ENCODE data around the gene RNLS. TPM values are rescaled to one million over a fixed set of nuclear protein-coding genes. Genes with fewer than 3 reads are reported as not detected.

Gene RNLS
- total RNA-seq, 1 experiment from 2014 or later: 8.7 TPM

DNA sequence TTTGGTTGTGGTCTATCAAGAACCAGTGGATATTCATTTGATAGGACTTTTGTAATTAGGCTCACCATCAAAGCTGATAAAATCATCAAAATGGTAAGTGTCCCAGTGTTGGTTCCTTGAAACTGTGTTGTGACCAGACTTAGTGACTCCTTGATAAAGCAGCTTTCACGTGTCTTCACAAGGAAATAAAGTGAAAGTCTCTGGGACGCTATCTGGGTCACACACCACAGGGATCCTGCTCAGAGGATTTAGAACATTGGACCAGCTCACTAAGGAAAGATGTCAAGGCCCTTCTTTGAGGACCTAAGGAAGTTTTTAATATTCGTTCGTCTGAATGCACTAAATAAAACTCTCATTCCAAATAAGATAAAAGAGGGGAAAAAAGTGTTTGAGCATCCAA lies 193.1 kb downstream of the RNLS start:
- Mint-ChIP-seq H3K9me3 (peaks cover 7% of the 10 kb centered on the region), H3K4me1 (peaks cover 6% of the 10 kb centered on the region), H3K4me3 (no peak overlapping the region), H3K36me3 (peaks cover 9% of the 10 kb centered on the region), H3K27me3 (ENCODE audit: low read depth) (no peaks in the 10 kb centered on the region), H3K27ac (no peak overlapping the region)
- ATAC-seq: no peak
- POLR2A ChIA-PET: interaction anchor here (0.6 kb wide), 1 partner anchor 187 kb away, joined by 3 read pairs; no protein-coding TSS in a partner anchor
- CTCF ChIA-PET: interaction anchor here (0.8 to 2.3 kb wide), 16 partner anchors 11 to 572 kb away, joined by 3 to 10 read pairs (median 4); partner anchors contain the start of genes ATAD1 and RNLS
- no peak for DNase-seq (ENCODE audit: low spot score)
- no peak for TF ChIP-seq SOX15 (CRISPR knock-in tag; IDR thresholded peaks at IDR 0.05)
- TF ChIP-seq, protein P1, sequence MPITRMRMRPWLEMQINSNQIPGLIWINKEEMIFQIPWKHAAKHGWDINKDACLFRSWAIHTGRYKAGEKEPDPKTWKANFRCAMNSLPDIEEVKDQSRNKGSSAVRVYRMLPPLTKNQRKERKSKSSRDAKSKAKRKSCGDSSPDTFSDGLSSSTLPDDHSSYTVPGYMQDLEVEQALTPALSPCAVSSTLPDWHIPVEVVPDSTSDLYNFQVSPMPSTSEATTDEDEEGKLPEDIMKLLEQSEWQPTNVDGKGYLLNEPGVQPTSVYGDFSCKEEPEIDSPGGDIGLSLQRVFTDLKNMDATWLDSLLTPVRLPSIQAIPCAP (CRISPR knock-in tag; IDR thresholded peaks at IDR 0.05): no peak
- TF ChIP-seq, protein P2, sequence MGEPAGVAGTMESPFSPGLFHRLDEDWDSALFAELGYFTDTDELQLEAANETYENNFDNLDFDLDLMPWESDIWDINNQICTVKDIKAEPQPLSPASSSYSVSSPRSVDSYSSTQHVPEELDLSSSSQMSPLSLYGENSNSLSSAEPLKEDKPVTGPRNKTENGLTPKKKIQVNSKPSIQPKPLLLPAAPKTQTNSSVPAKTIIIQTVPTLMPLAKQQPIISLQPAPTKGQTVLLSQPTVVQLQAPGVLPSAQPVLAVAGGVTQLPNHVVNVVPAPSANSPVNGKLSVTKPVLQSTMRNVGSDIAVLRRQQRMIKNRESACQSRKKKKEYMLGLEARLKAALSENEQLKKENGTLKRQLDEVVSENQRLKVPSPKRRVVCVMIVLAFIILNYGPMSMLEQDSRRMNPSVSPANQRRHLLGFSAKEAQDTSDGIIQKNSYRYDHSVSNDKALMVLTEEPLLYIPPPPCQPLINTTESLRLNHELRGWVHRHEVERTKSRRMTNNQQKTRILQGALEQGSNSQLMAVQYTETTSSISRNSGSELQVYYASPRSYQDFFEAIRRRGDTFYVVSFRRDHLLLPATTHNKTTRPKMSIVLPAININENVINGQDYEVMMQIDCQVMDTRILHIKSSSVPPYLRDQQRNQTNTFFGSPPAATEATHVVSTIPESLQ (CRISPR knock-in tag; IDR thresholded peaks at IDR 0.05): no peak
- no peak for TF ChIP-seq GABPB1 (CRISPR knock-in tag; IDR thresholded peaks at IDR 0.05)
- TF ChIP-seq, protein P3, sequence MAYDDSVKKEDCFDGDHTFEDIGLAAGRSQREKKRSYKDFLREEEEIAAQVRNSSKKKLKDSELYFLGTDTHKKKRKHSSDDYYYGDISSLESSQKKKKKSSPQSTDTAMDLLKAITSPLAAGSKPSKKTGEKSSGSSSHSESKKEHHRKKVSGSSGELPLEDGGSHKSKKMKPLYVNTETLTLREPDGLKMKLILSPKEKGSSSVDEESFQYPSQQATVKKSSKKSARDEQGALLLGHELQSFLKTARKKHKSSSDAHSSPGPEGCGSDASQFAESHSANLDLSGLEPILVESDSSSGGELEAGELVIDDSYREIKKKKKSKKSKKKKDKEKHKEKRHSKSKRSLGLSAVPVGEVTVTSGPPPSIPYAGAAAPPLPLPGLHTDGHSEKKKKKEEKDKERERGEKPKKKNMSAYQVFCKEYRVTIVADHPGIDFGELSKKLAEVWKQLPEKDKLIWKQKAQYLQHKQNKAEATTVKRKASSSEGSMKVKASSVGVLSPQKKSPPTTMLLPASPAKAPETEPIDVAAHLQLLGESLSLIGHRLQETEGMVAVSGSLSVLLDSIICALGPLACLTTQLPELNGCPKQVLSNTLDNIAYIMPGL (CRISPR knock-in tag; IDR thresholded peaks at IDR 0.05): no peak
- no peak for TF ChIP-seq ZBTB21 (CRISPR knock-in tag; IDR thresholded peaks at IDR 0.05; ENCODE audit: borderline replicate concordance)
- TF ChIP-seq IRF2 (CRISPR knock-in tag; IDR thresholded peaks at IDR 0.05; ENCODE audit: borderline replicate concordance, low read depth): no peak

DNA sequence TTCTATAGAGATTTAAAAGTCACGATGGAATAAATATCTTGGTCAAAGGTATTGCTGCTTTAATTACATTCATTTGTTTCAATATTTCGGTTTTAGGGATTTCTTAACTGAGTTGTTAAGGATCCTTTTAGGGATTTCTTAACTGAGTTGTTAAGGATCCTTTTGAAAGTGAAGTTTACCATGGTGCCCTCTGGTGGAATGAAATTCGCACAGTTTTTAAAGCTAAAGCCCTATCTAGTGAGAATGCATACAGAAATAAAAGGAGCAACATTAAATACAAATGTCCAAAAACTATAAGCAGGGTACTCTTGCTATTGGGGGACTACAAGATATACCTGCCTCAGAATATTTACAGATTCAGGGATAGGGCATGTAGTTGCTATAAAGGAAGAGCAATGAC lies 193.7 kb downstream of the RNLS start:
- ATAC-seq: 0 out of 2 replicates have a peak, but pooled peaks have one; percentile 15
- H3K4me1 Mint-ChIP-seq: peaks cover 6% of the 10 kb centered on the region
- ChIA-PET POLR2A (no interaction called here), CTCF (interaction anchor here (0.9 to 2.3 kb wide), 17 partner anchors 10 to 571 kb away, joined by 3 to 10 read pairs (median 4); partner anchors contain the start of genes ATAD1 and RNLS)
- DNase-seq (ENCODE audit: low spot score): no peak
- H3K4me3 Mint-ChIP-seq: no peak overlapping the region
- peaks cover 6% of the 10 kb centered on the region for H3K36me3 Mint-ChIP-seq
- H3K27me3 Mint-ChIP-seq (ENCODE audit: low read depth): no peaks in the 10 kb centered on the region
- H3K9me3 Mint-ChIP-seq: peaks cover 6% of the 10 kb centered on the region
- no peak for TF ChIP-seq MYBL2 (CRISPR knock-in tag; IDR thresholded peaks at IDR 0.05)
- no peak for TF ChIP-seq ELF4 (CRISPR knock-in tag; IDR thresholded peaks at IDR 0.05; ENCODE audit: low read depth)
- TF ChIP-seq TEAD1 (CRISPR knock-in tag; IDR thresholded peaks at IDR 0.05): no peak
- no peak for TF ChIP-seq TP53 (CRISPR knock-in tag; IDR thresholded peaks at IDR 0.05)
- no peak for TF ChIP-seq GABPB1 (CRISPR knock-in tag; IDR thresholded peaks at IDR 0.05)
- no peak for TF ChIP-seq HMGA2 (CRISPR knock-in tag; IDR thresholded peaks at IDR 0.05)
- TF ChIP-seq, protein P2 (CRISPR knock-in tag; IDR thresholded peaks at IDR 0.05): no peak
- TF ChIP-seq, protein P4, sequence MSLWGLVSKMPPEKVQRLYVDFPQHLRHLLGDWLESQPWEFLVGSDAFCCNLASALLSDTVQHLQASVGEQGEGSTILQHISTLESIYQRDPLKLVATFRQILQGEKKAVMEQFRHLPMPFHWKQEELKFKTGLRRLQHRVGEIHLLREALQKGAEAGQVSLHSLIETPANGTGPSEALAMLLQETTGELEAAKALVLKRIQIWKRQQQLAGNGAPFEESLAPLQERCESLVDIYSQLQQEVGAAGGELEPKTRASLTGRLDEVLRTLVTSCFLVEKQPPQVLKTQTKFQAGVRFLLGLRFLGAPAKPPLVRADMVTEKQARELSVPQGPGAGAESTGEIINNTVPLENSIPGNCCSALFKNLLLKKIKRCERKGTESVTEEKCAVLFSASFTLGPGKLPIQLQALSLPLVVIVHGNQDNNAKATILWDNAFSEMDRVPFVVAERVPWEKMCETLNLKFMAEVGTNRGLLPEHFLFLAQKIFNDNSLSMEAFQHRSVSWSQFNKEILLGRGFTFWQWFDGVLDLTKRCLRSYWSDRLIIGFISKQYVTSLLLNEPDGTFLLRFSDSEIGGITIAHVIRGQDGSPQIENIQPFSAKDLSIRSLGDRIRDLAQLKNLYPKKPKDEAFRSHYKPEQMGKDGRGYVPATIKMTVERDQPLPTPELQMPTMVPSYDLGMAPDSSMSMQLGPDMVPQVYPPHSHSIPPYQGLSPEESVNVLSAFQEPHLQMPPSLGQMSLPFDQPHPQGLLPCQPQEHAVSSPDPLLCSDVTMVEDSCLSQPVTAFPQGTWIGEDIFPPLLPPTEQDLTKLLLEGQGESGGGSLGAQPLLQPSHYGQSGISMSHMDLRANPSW (CRISPR knock-in tag; conservative IDR thresholded peaks at IDR 0.05; ENCODE audit: low read depth): no peak
- no peak for TF ChIP-seq SMAD3 (CRISPR knock-in tag; IDR thresholded peaks at IDR 0.05; ENCODE audit: borderline replicate concordance)
- TF ChIP-seq, protein P5, sequence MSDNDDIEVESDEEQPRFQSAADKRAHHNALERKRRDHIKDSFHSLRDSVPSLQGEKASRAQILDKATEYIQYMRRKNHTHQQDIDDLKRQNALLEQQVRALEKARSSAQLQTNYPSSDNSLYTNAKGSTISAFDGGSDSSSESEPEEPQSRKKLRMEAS (CRISPR knock-in tag; IDR thresholded peaks at IDR 0.05): no peak
- TF ChIP-seq ETV6 (CRISPR knock-in tag; IDR thresholded peaks at IDR 0.05): no peak
- TF ChIP-seq ZNF121 (CRISPR knock-in tag; IDR thresholded peaks at IDR 0.05): no peak
- no peak for TF ChIP-seq NR2C2 (CRISPR knock-in tag; IDR thresholded peaks at IDR 0.05)
- TF ChIP-seq, protein P3 (CRISPR knock-in tag; IDR thresholded peaks at IDR 0.05): no peak
- TF ChIP-seq, protein P6, sequence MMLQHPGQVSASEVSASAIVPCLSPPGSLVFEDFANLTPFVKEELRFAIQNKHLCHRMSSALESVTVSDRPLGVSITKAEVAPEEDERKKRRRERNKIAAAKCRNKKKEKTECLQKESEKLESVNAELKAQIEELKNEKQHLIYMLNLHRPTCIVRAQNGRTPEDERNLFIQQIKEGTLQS (CRISPR knock-in tag; conservative IDR thresholded peaks at IDR 0.05): no peak
- no peak for TF ChIP-seq GRHL2 (CRISPR knock-in tag; IDR thresholded peaks at IDR 0.05; ENCODE audit: insufficient replicate concordance, severe bottlenecking)
- H3K27ac Mint-ChIP-seq: no peak overlapping the region

Data from WTC11 (cell line).